GM21737 (cell line): ENCODE data around the gene CFD.
"Not testable (repeated sequence)": the region's sequence is repeated elsewhere in the genome, so short reads cannot be mapped to it uniquely, and the experiment has no call there.

Experiments
- ATAC-seq: cut with Tn5 transposase; IDR thresholded peaks from one replicate; pipeline ENCODE4 v1.9.1; 2021; ENCODE audit warnings: mild to moderate bottlenecking, moderate library complexity; ENCODE audit not compliant: unreplicated experiment

CFD gene

GRCh38 chr19:852136-853013 is 7.1 kb upstream of the CFD start, which contains the start of gene ELANE:
Gene ELANE (plus strand): TSS chr19:852303. CDS start chr19:852329, 26 bp downstream.
- ATAC-seq = no peak

- ATAC-seq = no peak
Measured at GRCh38 chr19:853014-853585, 6.4 kb upstream of the CFD start.

- ATAC-seq = not testable (repeated sequence)
Measured at GRCh38 chr19:853614-854220, 5.7 kb upstream of the CFD start.

- no peak for ATAC-seq
Measured at GRCh38 chr19:854549-854948, 4.9 kb upstream of the CFD start.

- no peak for ATAC-seq
Measured at GRCh38 chr19:855142-855541, 4.3 kb upstream of the CFD start.

- ATAC-seq = no peak
Measured at GRCh38 chr19:855566-856120, 3.8 kb upstream of the CFD start.

GRCh38 chr19:858284-858683 is 1.2 kb upstream of the CFD start:
- no peak for ATAC-seq

GRCh38 chr19:861141-861755 is 1.8 kb downstream of the CFD start:
- no peak for ATAC-seq

- no peak for ATAC-seq
Measured at GRCh38 chr19:861756-862580, 2.5 kb downstream of the CFD start.

GRCh38 chr19:862581-863314 is 3.3 kb downstream of the CFD start:
- no peak for ATAC-seq

- no peak for ATAC-seq
Measured at GRCh38 chr19:863315-863620, 3.8 kb downstream of the CFD start.

GRCh38 chr19:866769-867300 is 7.4 kb downstream of the CFD start:
- no peak for ATAC-seq

- ATAC-seq = no peak
Measured at GRCh38 chr19:867301-867793, 7.9 kb downstream of the CFD start.

- no peak for ATAC-seq
Measured at GRCh38 chr19:867855-868457, 8.5 kb downstream of the CFD start.

- ATAC-seq = no peak
Measured at GRCh38 chr19:868458-869244, 9.2 kb downstream of the CFD start.

GRCh38 chr19:869245-870177 is 10.0 kb downstream of the CFD start:
- no peak for ATAC-seq

- ATAC-seq = no peak
Measured at GRCh38 chr19:870314-870713, 10.8 kb downstream of the CFD start.
